ENCODE data around the gene BCAS3.
"Not testable (repeated sequence)": the region's sequence is repeated elsewhere in the genome, so short reads cannot be mapped to it uniquely, and the experiment has no call there.

The BCAS3 gene

GRCh38 chr17:61015966-61016365, 338.3 kb downstream of the BCAS3 start:
- DNase-seq = no peak

GRCh38 chr17:61017317-61018006, 339.8 kb downstream of the BCAS3 start:
- DNase-seq = no peak

- no peak for DNase-seq
Measured at GRCh38 chr17:61018938-61019337, 341.3 kb downstream of the BCAS3 start.

GRCh38 chr17:61023996-61024395, 346.3 kb downstream of the BCAS3 start:
- no peak for DNase-seq

GRCh38 chr17:61026818-61027217, 349.2 kb downstream of the BCAS3 start:
- DNase-seq = no peak

- no peak for DNase-seq
Measured at GRCh38 chr17:61029181-61029580, 351.5 kb downstream of the BCAS3 start.

- DNase-seq = no peak
Measured at GRCh38 chr17:61040666-61041065, 363.0 kb downstream of the BCAS3 start.

- DNase-seq = not testable (repeated sequence)
Measured at GRCh38 chr17:61042348-61042747, 364.7 kb downstream of the BCAS3 start.

GRCh38 chr17:61047515-61047914, 369.9 kb downstream of the BCAS3 start:
- no peak for DNase-seq

- DNase-seq = no peak
Measured at GRCh38 chr17:61048376-61049106, 370.9 kb downstream of the BCAS3 start.

GRCh38 chr17:61053469-61053868, 375.8 kb downstream of the BCAS3 start:
- no peak for DNase-seq

GRCh38 chr17:61054436-61054835, 376.8 kb downstream of the BCAS3 start:
- DNase-seq = no peak

GRCh38 chr17:61057257-61057656, 379.6 kb downstream of the BCAS3 start:
- DNase-seq = no peak

GRCh38 chr17:61058066-61058465, 380.4 kb downstream of the BCAS3 start:
- no peak for DNase-seq

- DNase-seq = no peak
Measured at GRCh38 chr17:61063528-61063927, 385.9 kb downstream of the BCAS3 start.

- DNase-seq = no peak
Measured at GRCh38 chr17:61064087-61064951, 386.7 kb downstream of the BCAS3 start.

- no peak for DNase-seq
Measured at GRCh38 chr17:61065263-61065773, 387.7 kb downstream of the BCAS3 start.

- DNase-seq = no peak
Measured at GRCh38 chr17:61066062-61066461, 388.4 kb downstream of the BCAS3 start.

GRCh38 chr17:61070649-61071048, 393.0 kb downstream of the BCAS3 start:
- DNase-seq = no peak

GRCh38 chr17:61072648-61073047, 395.0 kb downstream of the BCAS3 start:
- DNase-seq = no peak

- no peak for DNase-seq
Measured at GRCh38 chr17:61073131-61073530, 395.5 kb downstream of the BCAS3 start.

- DNase-seq = no peak
Measured at GRCh38 chr17:61073799-61074513, 396.3 kb downstream of the BCAS3 start.

- DNase-seq = no peak
Measured at GRCh38 chr17:61075988-61076387, 398.3 kb downstream of the BCAS3 start.

Measured in NCI-H2081 treated with DMSO at 0.1 percent for 48 hours (cell line).